Activated CD4-positive, alpha-beta T cell treated with anti-CD3 and anti-CD28 coated beads, Interleukin-2, Interleukin-4, amounts not matched to agents 100 ng/mL and 50 ng/mL, durations not matched to agents 16 hours and 8 hours (primary cell): Measurements from ENCODE around the gene PTMS.
A peak's percentile ranks its signal among the peaks of the same experiment; 100 is the strongest.

Experiments used
- DNase-seq: peaks from one replicate; pipeline ENCODE4 v3.0.0-alpha.2; 2020; ENCODE audit warnings: low spot score

The PTMS gene

DNA sequence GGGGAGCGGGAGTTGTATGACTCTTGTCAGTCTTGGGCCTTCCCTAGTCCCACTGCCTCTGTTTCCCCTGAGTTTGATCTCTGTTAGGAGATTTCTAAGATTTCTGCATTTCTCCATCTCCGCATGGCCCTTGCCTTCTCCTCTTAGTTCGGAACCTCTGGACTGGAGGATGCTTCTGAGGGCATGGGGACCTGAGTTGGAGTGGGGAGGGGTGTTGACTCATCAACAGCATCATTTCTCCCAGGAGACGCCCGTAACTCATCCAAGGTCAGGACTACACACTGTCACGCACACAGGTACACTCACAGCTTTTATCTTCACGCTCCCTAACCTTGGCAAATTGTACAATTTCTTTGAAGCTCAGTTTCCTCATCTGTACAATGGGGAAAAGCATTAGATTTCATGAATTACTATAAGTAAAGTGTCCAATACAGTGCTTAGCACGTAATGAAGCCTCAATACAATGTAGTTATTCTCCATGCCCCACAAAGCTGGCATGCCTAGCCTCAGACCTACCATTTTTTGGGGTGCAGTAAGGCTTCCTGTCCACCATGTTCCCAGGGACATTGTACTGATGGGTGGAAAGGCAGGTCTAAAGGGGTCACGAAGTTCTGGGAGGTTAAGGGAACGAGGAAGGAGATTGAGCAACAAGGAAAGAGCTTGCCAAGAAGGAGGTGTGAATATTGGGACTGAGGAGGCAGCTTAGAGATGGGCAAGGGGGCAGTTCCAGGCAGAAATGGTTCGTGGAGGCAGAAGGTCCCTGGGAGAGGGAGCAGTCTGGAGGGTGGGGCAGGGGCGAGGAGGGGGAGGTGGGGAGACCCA is 5.6 kb downstream of the PTMS start:
- no peak for DNase-seq

DNA sequence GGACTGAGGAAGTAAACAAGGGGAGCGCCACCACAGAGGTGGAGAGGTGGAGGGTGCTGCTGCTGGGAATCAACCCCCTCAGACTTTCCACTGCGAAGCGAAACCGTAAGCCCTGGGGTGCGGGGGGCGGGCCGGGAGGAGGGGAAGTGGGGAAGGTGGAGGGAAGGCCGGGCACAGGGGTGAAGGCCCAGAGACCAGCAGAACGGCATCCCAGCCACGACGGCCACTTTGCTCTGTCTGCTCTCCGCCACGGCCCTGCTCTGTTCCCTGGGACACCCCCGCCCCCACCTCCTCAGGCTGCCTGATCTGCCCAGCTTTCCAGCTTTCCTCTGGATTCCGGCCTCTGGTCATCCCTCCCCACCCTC is 6.2 kb downstream of the PTMS start, which contains the start of gene LAG3:
LAG3 (plus strand) TSS at position 190 of the 365 bp plus-strand sequence. CDS start 333 bp downstream, outside the sequence.
- DNase-seq: no peak

DNA sequence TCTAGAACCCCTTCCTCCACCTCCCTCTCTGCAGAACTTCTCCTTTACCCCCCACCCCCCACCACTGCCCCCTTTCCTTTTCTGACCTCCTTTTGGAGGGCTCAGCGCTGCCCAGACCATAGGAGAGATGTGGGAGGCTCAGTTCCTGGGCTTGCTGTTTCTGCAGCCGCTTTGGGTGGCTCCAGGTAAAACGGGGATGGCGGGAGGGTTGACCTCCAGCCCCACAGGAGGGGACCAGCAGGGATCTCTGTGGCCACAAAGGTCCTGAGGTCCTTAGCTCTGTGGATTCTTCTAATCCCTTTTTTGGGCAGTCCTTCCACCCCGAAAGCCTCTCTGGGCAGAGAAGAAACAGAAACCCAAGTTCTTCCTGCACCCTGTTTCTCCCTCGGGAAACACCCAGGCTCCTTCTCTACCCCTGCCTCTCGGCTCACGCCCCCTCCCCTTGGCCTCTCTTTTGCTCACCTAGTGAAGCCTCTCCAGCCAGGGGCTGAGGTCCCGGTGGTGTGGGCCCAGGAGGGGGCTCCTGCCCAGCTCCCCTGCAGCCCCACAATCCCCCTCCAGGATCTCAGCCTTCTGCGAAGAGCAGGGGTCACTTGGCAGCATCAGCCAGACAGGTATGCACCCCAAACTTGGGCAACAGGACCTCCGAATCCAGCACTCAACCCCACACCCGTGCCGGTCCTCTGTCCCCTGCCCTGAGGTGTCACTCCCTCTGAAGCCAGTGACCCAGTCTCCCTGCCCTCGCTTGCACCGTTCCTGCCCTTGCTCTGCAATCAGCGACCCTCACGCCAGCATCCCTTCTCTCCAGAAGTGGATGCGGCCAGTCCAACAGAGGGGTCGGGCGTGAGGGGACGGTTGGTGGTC is 6.8 kb downstream of the PTMS start:
- no peak for DNase-seq

DNA sequence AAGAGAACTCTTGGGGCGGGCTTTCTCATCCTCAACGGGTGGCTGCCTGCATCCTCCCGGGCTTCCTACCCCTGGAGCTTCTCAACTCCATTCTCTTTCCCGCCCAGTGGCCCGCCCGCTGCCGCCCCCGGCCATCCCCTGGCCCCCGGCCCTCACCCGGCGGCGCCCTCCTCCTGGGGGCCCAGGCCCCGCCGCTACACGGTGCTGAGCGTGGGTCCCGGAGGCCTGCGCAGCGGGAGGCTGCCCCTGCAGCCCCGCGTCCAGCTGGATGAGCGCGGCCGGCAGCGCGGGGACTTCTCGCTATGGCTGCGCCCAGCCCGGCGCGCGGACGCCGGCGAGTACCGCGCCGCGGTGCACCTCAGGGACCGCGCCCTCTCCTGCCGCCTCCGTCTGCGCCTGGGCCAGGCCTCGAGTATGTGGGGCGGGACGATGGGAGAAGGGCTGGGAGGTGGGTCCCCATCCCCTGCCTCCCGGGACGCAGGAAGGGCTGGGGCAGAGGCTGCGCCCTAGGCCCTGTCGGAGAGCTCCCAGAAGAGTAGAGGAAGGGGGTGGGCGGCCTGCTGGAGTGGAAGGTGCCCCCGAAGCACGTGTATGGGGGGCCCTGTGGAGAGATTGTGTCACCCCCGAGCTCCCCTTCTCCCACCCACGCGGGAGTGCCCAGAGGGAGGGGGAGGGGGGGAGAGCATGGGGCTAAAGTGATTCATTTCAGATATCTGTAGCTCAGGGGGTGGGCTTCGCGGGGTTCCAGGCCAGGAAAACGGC is 7.6 kb downstream of the PTMS start:
- DNase-seq: no peak

GRCh38 chr12:6774499-6775062 is 8.4 kb downstream of the PTMS start:
- no peak for DNase-seq

- DNase-seq: no peak
Measured at GRCh38 chr12:6775185-6776174, 9.3 kb downstream of the PTMS start.

DNA sequence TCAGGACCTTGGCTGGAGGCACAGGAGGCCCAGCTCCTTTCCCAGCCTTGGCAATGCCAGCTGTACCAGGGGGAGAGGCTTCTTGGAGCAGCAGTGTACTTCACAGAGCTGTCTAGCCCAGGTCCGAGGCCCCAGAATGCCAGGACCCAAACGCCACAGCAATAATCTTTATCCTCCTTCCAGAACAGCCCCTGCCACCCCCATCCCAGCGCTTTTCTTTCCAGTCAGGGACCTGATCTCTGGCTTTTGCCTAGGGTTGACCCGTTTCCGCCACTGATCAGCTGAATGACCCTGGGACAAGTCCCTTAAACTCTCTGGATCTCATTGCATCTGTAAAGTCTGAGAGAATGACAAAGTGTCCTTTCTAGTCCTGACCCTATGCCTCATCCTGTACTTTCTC is 11.2 kb downstream of the PTMS start:
- DNase-seq: no peak

DNA sequence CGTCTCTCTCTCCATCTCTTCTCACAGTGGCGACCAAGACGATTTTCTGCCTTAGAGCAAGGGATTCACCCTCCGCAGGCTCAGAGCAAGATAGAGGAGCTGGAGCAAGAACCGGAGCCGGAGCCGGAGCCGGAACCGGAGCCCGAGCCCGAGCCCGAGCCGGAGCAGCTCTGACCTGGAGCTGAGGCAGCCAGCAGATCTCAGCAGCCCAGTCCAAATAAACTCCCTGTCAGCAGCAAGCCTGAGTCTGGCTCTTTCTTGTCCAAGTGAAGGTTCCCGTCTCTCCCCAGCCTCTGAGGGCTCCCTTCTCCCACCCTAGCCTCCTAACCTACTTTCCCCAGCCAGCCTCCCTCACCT is 12.0 kb downstream of the PTMS start:
- DNase-seq: no peak

- peak; percentile 93 for DNase-seq
Measured at GRCh38 chr12:6778574-6779550, 12.7 kb downstream of the PTMS start.

- no peak for DNase-seq
Measured at GRCh38 chr12:6779708-6780432, 13.7 kb downstream of the PTMS start.

GRCh38 chr12:6780573-6780972 is 14.4 kb downstream of the PTMS start:
- DNase-seq: peak; percentile 46

GRCh38 chr12:6782119-6782518 is 16.0 kb downstream of the PTMS start:
- DNase-seq: no peak

- DNase-seq: no peak
Measured at GRCh38 chr12:6782850-6783566, 16.8 kb downstream of the PTMS start.

DNA sequence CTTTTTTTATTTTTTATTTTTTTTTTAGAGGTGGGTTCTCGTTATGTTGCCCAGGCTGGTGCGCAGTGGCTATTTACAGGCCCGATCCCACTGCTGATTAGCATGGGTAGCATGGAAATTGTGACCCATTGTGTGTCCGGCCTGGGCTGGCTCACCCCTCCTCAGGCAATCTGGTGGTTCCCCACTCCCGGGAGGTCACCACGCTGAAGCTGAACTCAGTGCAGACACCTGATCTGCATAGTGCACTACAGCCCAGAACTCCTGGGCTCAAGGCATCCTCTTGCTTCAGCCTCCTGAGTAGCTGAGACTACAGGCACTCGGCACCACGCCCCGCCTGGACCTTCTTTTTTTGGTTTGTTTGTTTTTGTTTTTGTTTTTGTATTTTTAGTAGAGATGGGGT is 17.7 kb downstream of the PTMS start:
- no peak for DNase-seq

DNA sequence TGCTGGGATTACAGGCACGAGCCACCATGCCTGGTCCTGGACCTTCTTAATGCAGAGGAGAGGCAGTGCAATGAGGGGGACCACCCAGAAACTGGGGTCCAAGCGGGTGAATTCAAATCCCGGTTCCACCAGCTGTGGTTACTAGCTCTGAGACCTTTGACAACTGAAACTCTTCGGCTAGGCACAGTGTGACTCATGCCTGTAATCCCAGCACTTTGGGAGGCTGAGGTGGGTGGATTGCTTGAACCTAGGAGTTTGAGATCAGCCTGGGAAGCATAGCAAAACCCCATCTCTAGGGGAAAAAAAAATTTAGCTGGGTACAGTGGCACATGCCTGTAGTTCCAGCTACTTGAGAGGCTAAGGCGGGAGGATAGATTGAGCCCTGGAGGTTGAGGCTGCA is 18.1 kb downstream of the PTMS start:
- DNase-seq: no peak

GRCh38 chr12:6784761-6785160 is 18.6 kb downstream of the PTMS start:
- DNase-seq: no peak

DNA sequence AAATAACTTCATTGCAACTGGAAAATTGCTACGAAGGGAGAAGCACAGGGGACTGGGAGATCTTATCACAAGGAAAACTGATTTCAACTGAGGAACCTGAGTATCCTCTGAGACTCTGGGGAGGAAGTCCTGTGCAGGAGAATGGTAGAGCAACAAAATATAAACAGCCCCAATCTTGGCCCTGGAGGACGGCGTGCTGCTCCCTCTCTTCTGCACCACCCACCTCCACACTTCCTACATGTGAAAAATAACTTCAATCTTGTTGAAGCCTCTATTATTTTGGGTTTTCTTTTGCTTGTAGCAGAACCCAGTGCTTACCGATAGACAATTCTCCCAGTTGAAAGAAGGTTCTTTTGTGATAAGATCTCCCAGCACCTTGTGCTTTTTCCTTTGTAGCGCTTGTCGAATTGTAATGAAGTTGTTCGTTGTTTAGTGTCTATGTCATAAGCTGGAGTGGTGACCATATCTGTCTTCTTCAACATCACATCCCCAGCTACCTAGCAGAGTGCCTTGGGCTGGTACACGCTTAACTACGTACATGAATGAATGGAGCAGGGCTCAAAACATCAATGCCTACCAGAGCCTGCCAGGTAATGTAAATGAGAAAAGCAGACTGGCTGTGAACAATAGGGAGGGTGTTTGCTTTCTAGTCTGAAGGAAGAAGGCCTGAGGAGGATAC is 20.4 kb downstream of the PTMS start:
- no peak for DNase-seq

- no peak for DNase-seq
Measured at GRCh38 chr12:6787309-6787708, 21.1 kb downstream of the PTMS start.
